IMR-90 (cell line): ENCODE measurements around the gene VAT1L. TPM values are rescaled to one million over a fixed set of nuclear protein-coding genes. Genes with fewer than 3 reads are reported as not detected.
A peak's percentile ranks its signal among the peaks of the same experiment; 100 is the strongest.

Experiments used
- ATAC-seq: fragments of 200-7000 bp; cut with Tn5 transposase; 2 replicates; pipeline ENCODE4 v1.9.1; 2020; ENCODE audit warnings: low read depth, mild to moderate bottlenecking, moderate library complexity
- BruUV-seq: library from RNA; stranded (reverse); fragments of 400-500 nt; replicated peaks from 2 replicates; lab custom pipeline; 2021; lab: Mats Ljungman, UMichigan
- CTCF ChIA-PET: fragments of 300-600 bp; formaldehyde crosslinking; extraction: SDS; loops from one replicate; lab custom pipeline; 2021; ENCODE audit warnings: antibody characterized with exemption; lab: Yijun Ruan, JAX
- POLR2A ChIA-PET: fragments of 300-600 bp; sonication (Branson Sonifier 250); formaldehyde crosslinking; loops from one replicate; lab custom pipeline; 2022; ENCODE audit warnings: antibody characterized with exemption; ENCODE audit not compliant: unreplicated experiment; lab: Charles Lee
- DNase-seq: peaks from one replicate; pipeline ENCODE4 v3.0.0; 2013
- H2AFZ ChIP-seq: replicated peaks from 2 replicates; pipeline ENCODE3; 2013; ENCODE audit warnings: low read length, mild to moderate bottlenecking; ENCODE audit not compliant: poor library complexity
- H2AK5ac ChIP-seq: 2 replicates; pipeline ENCODE4 v1.6.1; 2013; ENCODE audit warnings: low read depth, low read length, inconsistent platforms
- H2AK9ac ChIP-seq: replicated peaks from 2 replicates; pipeline ENCODE3; 2013; ENCODE audit warnings: mild to moderate bottlenecking, low read depth, low read length, moderate library complexity; ENCODE audit not compliant: poor library complexity
- H2BK120ac ChIP-seq: 2 replicates; pipeline ENCODE4 v1.6.1; 2013; ENCODE audit warnings: low read depth, low read length, inconsistent platforms
- H2BK15ac ChIP-seq: 3 replicates; pipeline ENCODE4 v1.6.1; 2013; ENCODE audit warnings: low read depth, low read length, inconsistent platforms
- H2BK20ac ChIP-seq: 2 replicates; pipeline ENCODE4 v1.6.1; 2013; ENCODE audit warnings: low read depth, mild to moderate bottlenecking, inconsistent platforms, low read length, moderate library complexity
- H2BK5ac ChIP-seq: 2 replicates; pipeline ENCODE4 v1.6.1; 2013; ENCODE audit warnings: mild to moderate bottlenecking, low read depth, low read length, inconsistent platforms; ENCODE audit not compliant: poor library complexity, severe bottlenecking
- H3K14ac ChIP-seq: replicated peaks from 2 replicates; pipeline ENCODE4 v1.6.1; 2013; ENCODE audit warnings: low read depth, low read length, inconsistent platforms
- H3K18ac ChIP-seq: 2 replicates; pipeline ENCODE4 v1.6.1; 2013; ENCODE audit warnings: low read depth, low read length, control low read depth
- H3K23ac ChIP-seq: 2 replicates; pipeline ENCODE4 v1.6.1; 2013; ENCODE audit warnings: low read depth, low read length, inconsistent platforms
- H3K27ac ChIP-seq: 2 replicates; pipeline ENCODE4 v1.5.1; 2013; ENCODE audit warnings: mild to moderate bottlenecking, control low read depth, low read length; ENCODE audit not compliant: insufficient read depth
- H3K27me3 ChIP-seq: 2 replicates; pipeline ENCODE4 v1.6.1; 2013; ENCODE audit warnings: low read length; ENCODE audit not compliant: control insufficient read depth, insufficient read depth
- H3K36me3 ChIP-seq: 2 replicates; pipeline ENCODE4 v1.6.1; 2013; ENCODE audit warnings: low read length, mixed read lengths; ENCODE audit not compliant: control insufficient read depth, insufficient read depth
- H3K4ac ChIP-seq: 2 replicates; pipeline ENCODE4 v1.6.1; 2013; ENCODE audit warnings: low read depth, low read length, inconsistent platforms
- H3K4me1 ChIP-seq: 2 replicates; pipeline ENCODE4 v1.6.1; 2013; ENCODE audit warnings: low read length, mixed read lengths; ENCODE audit not compliant: control insufficient read depth, insufficient read depth
- H3K4me2 ChIP-seq: 2 replicates; pipeline ENCODE4 v1.6.1; 2013; ENCODE audit warnings: low read depth, mild to moderate bottlenecking, control low read depth, low read length, moderate library complexity
- H3K4me3 ChIP-seq: 2 replicates; pipeline ENCODE4 v1.5.1; 2013; ENCODE audit warnings: low read depth, mild to moderate bottlenecking, control low read depth, low read length, moderate library complexity; ENCODE audit not compliant: insufficient read depth
- H3K56ac ChIP-seq: 2 replicates; pipeline ENCODE4 v1.6.1; 2013; ENCODE audit warnings: low read length, inconsistent platforms; ENCODE audit not compliant: insufficient read depth; ENCODE audit errors: extremely low read depth
- H3K79me1 ChIP-seq, 2 experiments: 2 replicates each; pipeline ENCODE4 v1.6.1; 2013; ENCODE audit warnings: low read length in 2 of 2, inconsistent platforms in 1 of 2, low read depth in 1 of 2
- H3K9ac ChIP-seq: 2 replicates; pipeline ENCODE4 v1.6.1; 2013; ENCODE audit warnings: low read depth, low read length, control low read depth
- H3K9me1 ChIP-seq: 2 replicates; pipeline ENCODE4 v1.6.1; 2013; ENCODE audit warnings: low read length, inconsistent platforms; ENCODE audit not compliant: insufficient read depth
- H3K9me3 ChIP-seq: 2 replicates; pipeline ENCODE4 v1.6.1; 2013; ENCODE audit warnings: low read length; ENCODE audit not compliant: control insufficient read depth, insufficient read depth
- H4K20me1 ChIP-seq: 2 replicates; pipeline ENCODE4 v1.6.1; 2013; ENCODE audit warnings: low read length, inconsistent platforms; ENCODE audit not compliant: insufficient read depth
- H4K5ac ChIP-seq: 2 replicates; pipeline ENCODE4 v1.6.1; 2013; ENCODE audit warnings: mild to moderate bottlenecking, low read depth, low read length, control low read depth
- H4K8ac ChIP-seq, 2 experiments: 2 replicates each; pipeline ENCODE4 v1.6.1; 2013; ENCODE audit warnings: low read depth in 2 of 2, low read length in 2 of 2, control low read depth in 1 of 2, inconsistent platforms in 1 of 2
- H4K91ac ChIP-seq: 2 replicates; pipeline ENCODE4 v1.6.1; 2013; ENCODE audit warnings: low read depth, low read length, inconsistent platforms; ENCODE audit not compliant: insufficient read depth
- BHLHE40 ChIP-seq: fragments of 150-350 bp; IDR thresholded peaks from 2 replicates; pipeline ENCODE4 v1.6.1; 2016; ENCODE audit warnings: mild to moderate bottlenecking, low read depth, low read length
- CHD1 ChIP-seq: IDR thresholded peaks from 2 replicates; pipeline ENCODE4 v1.6.1; 2012; ENCODE audit warnings: low read depth, low read length, improper control_type of control experiment
- CTCF ChIP-seq: conservative IDR thresholded peaks from 2 replicates; pipeline ENCODE4 v1.5.1; 2012; ENCODE audit warnings: mild to moderate bottlenecking, low read depth, low read length, improper control_type of control experiment
- ELK1 ChIP-seq: fragments of 150-350 bp; IDR thresholded peaks from 2 replicates; pipeline ENCODE4 v1.6.1; 2016; ENCODE audit warnings: low read depth, mild to moderate bottlenecking, low read length, moderate library complexity, borderline replicate concordance
- MAFK ChIP-seq: IDR thresholded peaks from 2 replicates; pipeline ENCODE4 v1.6.1; 2012; ENCODE audit warnings: low read depth, low read length, improper control_type of control experiment
- MXI1 ChIP-seq: IDR thresholded peaks from 2 replicates; pipeline ENCODE4 v1.6.1; 2012; ENCODE audit warnings: low read depth, mild to moderate bottlenecking, low read length, moderate library complexity, borderline replicate concordance
- NFE2L2 ChIP-seq: fragments of 150-350 bp; IDR thresholded peaks from 2 replicates; pipeline ENCODE4 v1.6.1; 2016; ENCODE audit warnings: low read depth, mild to moderate bottlenecking, low read length
- RAD21 ChIP-seq: IDR thresholded peaks from 2 replicates; pipeline ENCODE4 v1.6.1; 2012; ENCODE audit warnings: low read length, improper control_type of control experiment
- RCOR1 ChIP-seq: IDR thresholded peaks from 2 replicates; pipeline ENCODE4 v1.6.1; 2012; ENCODE audit warnings: mild to moderate bottlenecking, low read length, improper control_type of control experiment; ENCODE audit not compliant: insufficient replicate concordance
- RFX5 ChIP-seq: IDR thresholded peaks from 2 replicates; pipeline ENCODE4 v1.8.0; 2012; ENCODE audit warnings: low read depth, mild to moderate bottlenecking, low read length, moderate library complexity
- SMC3 ChIP-seq: fragments of 150-350 bp; IDR thresholded peaks from 2 replicates; pipeline ENCODE4 v1.6.1; 2016; ENCODE audit warnings: low read depth, mild to moderate bottlenecking, antibody characterized with exemption, low read length, moderate library complexity
- WGBS, 2 experiments: methylation state at CpG; one replicate each; pipeline versions ENCODE4 v1.1.5 to v1.1.7; 2013; ENCODE audit warnings: missing lambda C conversion rate in 2 of 2; ENCODE audit not compliant: insufficient read length in 1 of 2; ENCODE audit errors: extremely low coverage in 2 of 2; 5-methylcytosine and 5-hydroxymethylcytosine counted together
- dilution Hi-C: fragments of 300-500 bp; cut with HindIII; formaldehyde crosslinking; loops from one replicate; pipeline ENCODE4 v1.14.3; 2018; ENCODE audit warnings: low sequenced_read_pairs; ENCODE audit not compliant: unreplicated experiment
- in situ Hi-C: fragments of 300-500 bp; cut with MboI; formaldehyde crosslinking; loops from 3 replicates; pipeline ENCODE4 v1.14.3; 2019; ENCODE audit warnings: low sequenced_read_pairs, inconsistent platforms, mixed read lengths
- intact Hi-C: fragments of 100-400 bp; cut with micrococcal nuclease; formaldehyde crosslinking; loops from 2 replicates; pipeline ENCODE4 v1.10.0; 2022
- polyA plus RNA-seq, 3 experiments: library from polyadenylated mRNA; depleted of rRNA; stranded (reverse); fragments of >200 nt; gene quantifications; 2 replicates each; pipeline ENCODE4 v1.2.3, GENCODE V29; 2012; ENCODE audit warnings: low replicate concordance in 1 of 3
- total RNA-seq: library from RNA; depleted of rRNA; stranded (reverse); fragments of >200 nt; gene quantifications from 2 replicates; pipeline ENCODE4 v1.2.3, GENCODE V29; 2012

Gene VAT1L
- total and polyA plus RNA-seq, 2 of the 4 experiments (the other 2 are of a cell fraction) = 15.4 to 18.5 TPM

- no peak overlapping the region for H4K91ac ChIP-seq
- no peaks in the 10 kb centered on the region for H3K79me1 ChIP-seq
- no peak overlapping the region for H3K4me2 ChIP-seq
- H2AFZ ChIP-seq = no peak overlapping the region
- no peak overlapping the region for H2BK20ac ChIP-seq
- H3K4ac ChIP-seq = no peak overlapping the region
- in situ Hi-C loops = no loop called here
- dilution Hi-C loops = no loop called here
- no peak overlapping the region for H3K18ac ChIP-seq
- no peak overlapping the region for H2BK5ac ChIP-seq
- H2AK5ac ChIP-seq = no peak overlapping the region
- no peak overlapping the region for H3K56ac ChIP-seq
- 0 out of 2 replicates have a peak overlapping the region, but pooled peaks have one; percentile 44 for H3K14ac ChIP-seq
- POLR2A ChIA-PET = no interaction called here
- H4K8ac ChIP-seq = no peak overlapping the region
- no TSS peak for BruUV-seq
- no peak for TF ChIP-seq BHLHE40
- no peak for TF ChIP-seq CHD1
- TF ChIP-seq RAD21 = no peak
- no peak for TF ChIP-seq MXI1
- TF ChIP-seq SMC3 = no peak
- TF ChIP-seq ELK1 = no peak
- TF ChIP-seq CTCF = no peak
- no peak for TF ChIP-seq RFX5
- no peak for TF ChIP-seq MAFK
- no peak for TF ChIP-seq NFE2L2
- TF ChIP-seq RCOR1 = no peak
- DNase-seq = peak; percentile 38
- H3K4me3 ChIP-seq = no peak overlapping the region
- H3K9ac ChIP-seq = no peak overlapping the region
- H2BK15ac ChIP-seq = no peak overlapping the region
- no peaks in the 10 kb centered on the region for H3K9me3 ChIP-seq
- no peaks in the 10 kb centered on the region for H3K36me3 ChIP-seq
- no peaks in the 10 kb centered on the region for H4K20me1 ChIP-seq
- no peak overlapping the region for H3K23ac ChIP-seq
- no CpG with 5 or more reads among the region's 3 CpGs for WGBS, 2 experiments
- no peak overlapping the region for H4K5ac ChIP-seq
- 0 out of 2 replicates have a peak, but pooled peaks have one; percentile 46 for ATAC-seq
- H3K4me1 ChIP-seq = peaks cover 7% of the 10 kb centered on the region
- H3K9me1 ChIP-seq = no peaks in the 10 kb centered on the region; the same call in 1 of the 2 replicates
- no peak overlapping the region for H2BK120ac ChIP-seq
- H2AK9ac ChIP-seq = no peak overlapping the region
- CTCF ChIA-PET = interaction anchor here (0.6 to 1.5 kb wide), 2 partner anchors 16 to 139 kb away, joined by 3 to 8 read pairs; no protein-coding TSS in a partner anchor
- H3K27ac ChIP-seq = no peak overlapping the region
- intact Hi-C loops = no loop called here
- no peaks in the 10 kb centered on the region for H3K27me3 ChIP-seq
Observed at GRCh38 chr16:77759821-77760220, 28.5 kb upstream of the VAT1L start.
